Immature natural killer cell (primary cell): ENCODE measurements around the gene CCN5. TPM values are rescaled to one million over a fixed set of nuclear protein-coding genes. Genes with fewer than 3 reads are reported as not detected.

ENCODE experiments used
- DNase-seq, 3 donors: peaks; one replicate each; pipeline ENCODE4 v3.0.0; 2022; ENCODE audit warnings: mixed read lengths in 1 of 3
- H3K27ac Mint-ChIP-seq, 6 donors: one replicate each; pipeline ENCODE4 v1.8.0; 2020; ENCODE audit warnings: mixed read lengths in 6 of 6, mild to moderate bottlenecking in 5 of 6, inconsistent platforms in 4 of 6, moderate library complexity in 3 of 6
- H3K27me3 Mint-ChIP-seq, 3 donors: one replicate each; pipeline ENCODE4 v1.8.0; 2020 to 2021; ENCODE audit warnings: low read depth in 3 of 3, mild to moderate bottlenecking in 3 of 3, mixed read lengths in 3 of 3, moderate library complexity in 3 of 3, inconsistent platforms in 1 of 3
- H3K36me3 Mint-ChIP-seq, 3 donors: one replicate each; pipeline ENCODE4 v1.8.0; 2020; ENCODE audit warnings: mixed read lengths in 3 of 3, inconsistent platforms in 2 of 3, mild to moderate bottlenecking in 2 of 3
- H3K4me1 Mint-ChIP-seq, 2 donors: one replicate each; pipeline ENCODE4 v1.8.0; 2020; ENCODE audit warnings: inconsistent platforms in 2 of 2, mild to moderate bottlenecking in 2 of 2, mixed read lengths in 2 of 2, moderate library complexity in 1 of 2
- H3K4me3 Mint-ChIP-seq, 5 donors: one replicate each; pipeline ENCODE4 v1.8.0; 2020; ENCODE audit warnings: mild to moderate bottlenecking in 5 of 5, mixed read lengths in 5 of 5, inconsistent platforms in 3 of 5, moderate library complexity in 3 of 5
- H3K9me3 Mint-ChIP-seq, 6 donors: one replicate each; pipeline ENCODE4 v1.8.0; 2020; ENCODE audit warnings: mild to moderate bottlenecking in 6 of 6, mixed read lengths in 6 of 6, inconsistent platforms in 4 of 6, moderate library complexity in 3 of 6
- polyA plus RNA-seq, 3 donors: library from polyadenylated mRNA; unstranded; fragments of 300-500 nt; fragmentation: Illumina TruSeq; gene quantifications; one replicate each; pipeline ENCODE4 v1.2.3, GENCODE V29; 2021

Gene CCN5
- polyA plus RNA-seq, 3 donors from 2014 or later = not detected

- no peaks in the 10 kb centered on the region for H3K4me1 Mint-ChIP-seq
- no peak overlapping the region for H3K27ac Mint-ChIP-seq
- peaks cover 0 to 4% (median 4%) of the 10 kb centered on the region in 3 donors for H3K27me3 Mint-ChIP-seq
Observed at GRCh38 chr20:44701118-44701857, 13.9 kb upstream of the CCN5 start.

GRCh38 chr20:44701858-44702256 is 13.3 kb upstream of the CCN5 start:
- H3K27me3 Mint-ChIP-seq = peaks cover 0 to 4% (median 4%) of the 10 kb centered on the region in 3 donors
- no peak overlapping the region for H3K27ac Mint-ChIP-seq
- no peaks in the 10 kb centered on the region for H3K9me3 Mint-ChIP-seq
- no peak overlapping the region for H3K4me3 Mint-ChIP-seq
- DNase-seq = no peak
- H3K36me3 Mint-ChIP-seq = no peaks in the 10 kb centered on the region
- no peaks in the 10 kb centered on the region for H3K4me1 Mint-ChIP-seq

More at GRCh38 chr20:44701118-44701857, 13.9 kb upstream of the CCN5 start:
- no peak overlapping the region for H3K4me3 Mint-ChIP-seq
- no peak for DNase-seq
- no peaks in the 10 kb centered on the region for H3K9me3 Mint-ChIP-seq
- no peaks in the 10 kb centered on the region for H3K36me3 Mint-ChIP-seq

- Mint-ChIP-seq H3K27me3 (peaks cover 0 to 6% (median 4%) of the 10 kb centered on the region in 3 donors), H3K27ac (no peak overlapping the region), H3K9me3 (no peaks in the 10 kb centered on the region), H3K4me3 (no peak overlapping the region), H3K4me1 (no peaks in the 10 kb centered on the region), H3K36me3 (no peaks in the 10 kb centered on the region)
- peak; percentile 20 to 43 (median 24) for DNase-seq
Observed at GRCh38 chr20:44702776-44703175, 12.4 kb upstream of the CCN5 start.

- no peak overlapping the region for H3K27ac Mint-ChIP-seq
- peaks cover 0 to 6% (median 4%) of the 10 kb centered on the region in 3 donors for H3K27me3 Mint-ChIP-seq
- no peak for DNase-seq
- no peak overlapping the region for H3K4me3 Mint-ChIP-seq
- H3K36me3 Mint-ChIP-seq = no peaks in the 10 kb centered on the region
- no peaks in the 10 kb centered on the region for H3K4me1 Mint-ChIP-seq
- H3K9me3 Mint-ChIP-seq = no peaks in the 10 kb centered on the region
Observed at GRCh38 chr20:44703183-44703925, 11.8 kb upstream of the CCN5 start.

GRCh38 chr20:44703956-44704488 is 11.1 kb upstream of the CCN5 start:
- H3K4me3 Mint-ChIP-seq = no peak overlapping the region
- H3K27me3 Mint-ChIP-seq = peaks cover 0 to 6% (median 4%) of the 10 kb centered on the region in 3 donors
- H3K4me1 Mint-ChIP-seq = no peaks in the 10 kb centered on the region
- no peak overlapping the region for H3K27ac Mint-ChIP-seq
- no peaks in the 10 kb centered on the region for H3K9me3 Mint-ChIP-seq
- no peaks in the 10 kb centered on the region for H3K36me3 Mint-ChIP-seq
- no peak for DNase-seq

- no peak overlapping the region for H3K4me3 Mint-ChIP-seq
- no peaks in the 10 kb centered on the region for H3K36me3 Mint-ChIP-seq
- H3K27ac Mint-ChIP-seq = no peak overlapping the region
- H3K9me3 Mint-ChIP-seq = no peaks in the 10 kb centered on the region
- DNase-seq = no peak
- H3K27me3 Mint-ChIP-seq = peaks cover 0 to 6% (median 4%) of the 10 kb centered on the region in 3 donors
- H3K4me1 Mint-ChIP-seq = no peaks in the 10 kb centered on the region
Observed at GRCh38 chr20:44704551-44704971, 10.6 kb upstream of the CCN5 start.

GRCh38 chr20:44705364-44706094 is 9.6 kb upstream of the CCN5 start:
- Mint-ChIP-seq H3K27me3 (peaks cover 0 to 6% (median 0%) of the 10 kb centered on the region in 3 donors), H3K27ac (no peak overlapping the region), H3K9me3 (no peaks in the 10 kb centered on the region), H3K4me1 (no peaks in the 10 kb centered on the region), H3K36me3 (no peaks in the 10 kb centered on the region), H3K4me3 (no peak overlapping the region)
- DNase-seq = no peak

GRCh38 chr20:44706301-44707017 is 8.7 kb upstream of the CCN5 start:
- Mint-ChIP-seq H3K4me3 (no peak overlapping the region), H3K4me1 (no peaks in the 10 kb centered on the region), H3K36me3 (no peaks in the 10 kb centered on the region), H3K27ac (peak overlapping the region in 1 of 6 donors; percentile 46), H3K27me3 (peaks cover 0 to 4% (median 0%) of the 10 kb centered on the region in 3 donors), H3K9me3 (no peaks in the 10 kb centered on the region)
- DNase-seq = no peak

- H3K4me1 Mint-ChIP-seq = no peaks in the 10 kb centered on the region
- no peaks in the 10 kb centered on the region for H3K9me3 Mint-ChIP-seq
- H3K27me3 Mint-ChIP-seq = peaks cover 0 to 5% (median 2%) of the 10 kb centered on the region in 3 donors
Observed at GRCh38 chr20:44707018-44707579, 8.1 kb upstream of the CCN5 start.

GRCh38 chr20:44709380-44709779 is 5.8 kb upstream of the CCN5 start:
- Mint-ChIP-seq H3K4me1 (peaks cover 2% of the 10 kb centered on the region in 2 donors), H3K4me3 (no peak overlapping the region), H3K36me3 (no peaks in the 10 kb centered on the region), H3K27me3 (peaks cover 1 to 4% (median 2%) of the 10 kb centered on the region in 3 donors), H3K9me3 (no peaks in the 10 kb centered on the region), H3K27ac (no peak overlapping the region)
- no peak for DNase-seq

More at GRCh38 chr20:44707018-44707579, 8.1 kb upstream of the CCN5 start:
- Mint-ChIP-seq H3K27ac (no peak overlapping the region), H3K36me3 (no peaks in the 10 kb centered on the region), H3K4me3 (no peak overlapping the region)
- no peak for DNase-seq

- H3K27me3 Mint-ChIP-seq = peaks cover 1 to 4% (median 2%) of the 10 kb centered on the region in 3 donors
- H3K36me3 Mint-ChIP-seq = no peaks in the 10 kb centered on the region
- no peak for DNase-seq
- no peak overlapping the region for H3K27ac Mint-ChIP-seq
- no peak overlapping the region for H3K4me3 Mint-ChIP-seq
- no peaks in the 10 kb centered on the region for H3K9me3 Mint-ChIP-seq
- H3K4me1 Mint-ChIP-seq = peaks cover 6% of the 10 kb centered on the region in 2 donors
Observed at GRCh38 chr20:44709797-44710196, 5.4 kb upstream of the CCN5 start.

- H3K36me3 Mint-ChIP-seq = no peaks in the 10 kb centered on the region
- peaks cover 6 to 7% of the 10 kb centered on the region in 2 donors for H3K4me1 Mint-ChIP-seq
- no peaks in the 10 kb centered on the region for H3K9me3 Mint-ChIP-seq
- no peak overlapping the region for H3K4me3 Mint-ChIP-seq
- no peak overlapping the region for H3K27ac Mint-ChIP-seq
- peaks cover 1 to 4% (median 2%) of the 10 kb centered on the region in 3 donors for H3K27me3 Mint-ChIP-seq
- DNase-seq = no peak
Observed at GRCh38 chr20:44711237-44711636, 3.9 kb upstream of the CCN5 start.
